IPS-NIHi7 (cell line): Measurements from ENCODE around the gene ATP11A.
"Not testable (repeated sequence)": the region's sequence is repeated elsewhere in the genome, so short reads cannot be mapped to it uniquely, and the experiment has no call there.

Experiments
- DNase-seq: peaks from one replicate; pipeline ENCODE4 v3.0.0; 2012; ENCODE audit warnings: mixed read lengths; ENCODE audit errors: extremely low spot score

Gene ATP11A

GRCh38 chr13:112877976-112878955 lies 188.4 kb downstream of the ATP11A start:
- no peak for DNase-seq

- DNase-seq, result no peak
These were observed 189.5 kb downstream of the ATP11A start for GRCh38 chr13:112879283-112879833.

- no peak for DNase-seq
These were observed 190.4 kb downstream of the ATP11A start for GRCh38 chr13:112880221-112880641.

DNA sequence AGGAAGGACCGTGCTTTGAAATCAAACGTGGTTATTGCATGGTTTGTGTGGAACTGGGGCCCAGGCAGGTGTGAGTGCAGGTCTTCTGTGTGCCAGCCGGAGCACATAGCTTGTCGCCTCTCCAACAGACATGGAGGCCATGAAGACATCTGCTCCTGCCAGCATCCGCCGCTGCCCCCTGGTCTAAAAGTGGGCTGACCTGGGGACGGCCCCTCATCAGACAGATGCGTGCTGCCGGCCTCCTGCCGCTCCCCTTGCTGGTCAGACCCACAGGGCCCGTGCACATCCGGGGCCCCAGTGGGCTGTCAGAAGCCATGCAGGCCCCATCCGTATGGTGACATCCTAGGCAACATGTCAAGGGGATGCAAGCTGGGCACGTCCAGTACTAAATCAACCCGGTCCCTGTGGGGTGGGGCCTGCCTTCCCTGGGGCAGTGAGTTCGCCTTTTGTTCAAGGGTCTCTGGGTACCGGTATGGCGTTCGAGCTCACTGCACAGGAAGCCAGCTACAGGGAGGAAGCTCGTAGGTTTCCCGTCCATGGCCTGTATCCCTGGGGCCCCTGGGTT lies 191.2 kb downstream of the ATP11A start:
- DNase-seq, result no peak

DNA sequence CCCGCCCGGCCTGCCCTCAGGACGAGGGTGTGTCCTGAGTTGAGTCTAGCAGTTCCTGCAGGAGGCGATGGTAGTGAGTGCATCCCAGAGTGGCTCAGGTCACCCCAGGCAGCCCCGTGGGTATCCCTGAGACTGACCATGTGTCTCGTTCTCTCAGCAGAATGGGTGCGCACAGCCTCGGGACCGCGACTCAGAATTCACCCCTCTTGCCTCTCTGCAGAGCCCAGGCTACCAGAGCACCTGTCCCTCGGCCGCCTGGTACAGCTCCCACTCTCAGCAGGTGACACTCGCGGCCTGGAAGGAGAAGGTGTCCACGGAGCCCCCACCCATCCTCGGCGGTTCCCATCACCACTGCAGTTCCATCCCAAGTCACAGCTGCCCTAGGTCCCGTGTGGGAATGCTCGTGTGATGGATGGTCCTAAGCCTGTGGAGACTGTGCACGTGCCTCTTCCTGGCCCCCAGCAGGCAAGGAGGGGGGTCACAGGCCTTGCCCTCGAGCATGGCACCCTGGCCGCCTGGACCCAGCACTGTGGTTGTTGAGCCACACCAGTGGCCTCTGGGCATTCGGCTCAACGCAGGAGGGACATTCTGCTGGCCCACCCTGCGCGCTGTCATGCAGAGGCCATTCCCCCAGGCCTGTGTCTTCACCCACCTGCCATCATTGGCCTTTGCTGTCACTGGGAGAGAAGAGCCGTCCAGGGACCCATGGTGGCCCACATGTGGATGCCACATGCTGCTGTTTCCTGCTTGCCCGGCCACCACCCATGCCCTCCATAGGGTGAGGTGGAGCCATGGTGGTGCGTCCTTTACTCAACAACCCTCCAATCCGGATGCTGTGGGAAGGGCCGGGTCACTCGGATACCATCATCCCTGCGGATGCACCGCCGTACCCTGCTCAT lies 192.1 kb downstream of the ATP11A start:
- no peak for DNase-seq

DNA sequence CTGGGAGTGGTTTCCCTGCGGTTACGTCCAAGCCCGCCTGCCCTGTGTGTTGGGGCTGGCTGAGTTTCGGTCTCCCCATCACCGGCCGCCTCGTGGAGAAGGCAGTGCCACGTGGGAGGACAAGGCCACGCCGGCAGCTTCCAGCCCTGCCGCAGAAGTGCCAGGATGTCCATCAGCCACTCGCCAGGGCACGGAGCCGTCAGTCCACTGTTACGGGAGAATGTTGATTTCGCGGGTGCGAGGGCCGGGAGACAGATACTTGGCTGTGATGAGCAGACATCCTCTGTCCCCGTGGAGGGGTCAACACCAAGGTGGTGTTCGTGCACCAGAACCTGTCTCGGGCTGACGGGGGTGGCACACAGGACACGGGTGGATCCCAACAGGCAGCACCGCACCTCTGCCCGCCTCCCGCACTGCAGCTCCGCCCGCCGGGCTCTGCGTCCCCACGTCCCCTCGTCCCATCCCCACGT lies 192.8 kb downstream of the ATP11A start:
- DNase-seq, result no peak

DNA sequence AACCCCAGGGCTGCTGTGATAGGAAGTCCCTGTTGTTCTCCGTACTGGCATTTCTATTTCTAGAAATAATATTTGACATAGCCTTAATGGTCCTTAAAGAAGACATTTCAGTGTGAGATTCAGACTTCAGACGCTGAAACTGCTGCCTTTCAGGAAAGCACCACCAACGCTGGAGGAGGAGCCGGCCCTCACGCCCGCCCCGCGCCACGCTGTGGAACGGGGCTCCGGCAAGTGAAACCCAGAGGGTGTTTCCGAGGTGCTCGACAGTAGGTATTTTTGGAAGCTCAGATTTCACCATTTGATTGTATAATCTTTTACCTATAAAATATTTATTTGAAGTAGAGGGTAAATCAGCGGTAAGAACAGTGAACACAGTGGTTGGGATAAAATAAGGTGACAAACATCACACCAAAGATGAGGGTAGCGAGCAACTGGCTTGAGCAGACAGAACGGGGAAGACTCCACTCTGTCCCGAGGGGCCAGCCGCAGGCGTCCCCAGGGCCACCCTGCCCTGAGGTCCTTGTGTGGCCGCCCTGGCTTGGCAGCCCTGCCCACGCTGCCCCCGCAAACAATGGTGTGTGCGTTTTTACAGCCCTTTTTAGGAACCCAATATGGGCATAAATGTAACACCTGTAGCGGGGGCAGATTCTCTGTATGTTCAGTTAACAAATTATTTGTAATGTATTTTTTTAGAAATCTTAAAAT lies 193.6 kb downstream of the ATP11A start:
- no peak for DNase-seq

DNA sequence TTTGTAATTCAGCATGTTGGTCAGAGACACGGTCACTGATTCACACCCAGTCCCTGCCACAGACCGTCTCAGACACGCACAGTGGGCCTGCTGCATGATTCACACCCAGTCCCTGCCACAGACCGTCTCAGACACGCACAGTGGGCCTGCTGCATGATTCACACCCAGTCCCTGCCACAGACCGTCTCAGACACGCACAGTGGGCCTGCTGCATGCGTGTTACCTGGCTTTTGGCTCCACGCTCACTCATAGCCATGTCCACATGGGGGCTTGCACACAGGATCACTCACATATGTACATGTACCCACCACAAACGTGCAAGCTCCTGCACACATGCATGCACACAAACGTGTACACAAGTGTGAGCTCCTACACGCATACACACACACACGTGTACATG lies 194.9 kb downstream of the ATP11A start:
- not testable (repeated sequence) for DNase-seq

DNA sequence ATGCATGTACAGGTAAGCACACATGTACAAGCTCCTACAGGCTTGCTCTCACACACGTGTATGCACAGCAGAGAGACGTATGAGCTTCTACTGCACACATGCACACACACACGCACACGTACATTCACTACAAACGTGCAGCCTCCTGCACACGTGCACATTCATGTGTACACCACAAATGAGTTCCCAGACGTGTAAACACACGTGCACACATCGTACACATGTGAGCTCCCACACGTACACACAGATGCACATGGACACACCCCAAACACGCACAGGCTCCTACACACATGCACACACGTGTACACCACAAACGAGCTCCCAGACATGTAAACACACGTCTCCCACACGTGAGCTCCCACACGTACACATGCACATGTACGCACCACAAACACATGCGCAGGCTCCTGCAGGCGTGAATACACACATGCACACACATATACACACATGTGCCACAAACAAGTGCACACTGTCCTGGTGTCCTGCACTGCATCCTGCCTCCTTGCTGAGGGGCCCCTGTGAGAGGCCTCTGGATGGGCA lies 195.5 kb downstream of the ATP11A start:
- no peak for DNase-seq

- peak; percentile 90 for DNase-seq
These were observed 196.0 kb downstream of the ATP11A start for GRCh38 chr13:112885782-112886268.

- no peak for DNase-seq
These were observed 197.3 kb downstream of the ATP11A start for GRCh38 chr13:112887151-112887550.

DNA sequence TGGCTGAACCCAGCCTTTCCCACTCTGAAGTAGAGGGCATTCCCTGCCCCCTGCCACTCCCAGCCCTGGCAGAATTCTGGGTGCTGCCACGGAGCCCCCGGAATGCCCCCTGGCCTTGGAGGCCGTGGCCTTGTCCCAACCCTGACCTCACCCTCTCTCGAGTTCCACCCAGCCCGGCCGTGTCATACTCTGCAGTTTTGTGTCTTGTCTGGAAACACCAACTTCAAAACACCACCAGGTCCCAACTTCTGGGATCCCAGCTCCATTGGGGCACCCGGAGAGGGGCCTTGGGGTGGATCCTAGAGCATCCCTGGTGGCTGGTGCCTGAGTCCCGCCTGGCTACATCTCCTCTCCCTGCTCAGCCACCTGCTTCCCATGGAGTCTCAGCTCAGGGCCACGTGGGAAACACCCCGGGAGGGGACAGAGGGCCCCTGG lies 197.7 kb downstream of the ATP11A start:
- DNase-seq, result no peak

DNA sequence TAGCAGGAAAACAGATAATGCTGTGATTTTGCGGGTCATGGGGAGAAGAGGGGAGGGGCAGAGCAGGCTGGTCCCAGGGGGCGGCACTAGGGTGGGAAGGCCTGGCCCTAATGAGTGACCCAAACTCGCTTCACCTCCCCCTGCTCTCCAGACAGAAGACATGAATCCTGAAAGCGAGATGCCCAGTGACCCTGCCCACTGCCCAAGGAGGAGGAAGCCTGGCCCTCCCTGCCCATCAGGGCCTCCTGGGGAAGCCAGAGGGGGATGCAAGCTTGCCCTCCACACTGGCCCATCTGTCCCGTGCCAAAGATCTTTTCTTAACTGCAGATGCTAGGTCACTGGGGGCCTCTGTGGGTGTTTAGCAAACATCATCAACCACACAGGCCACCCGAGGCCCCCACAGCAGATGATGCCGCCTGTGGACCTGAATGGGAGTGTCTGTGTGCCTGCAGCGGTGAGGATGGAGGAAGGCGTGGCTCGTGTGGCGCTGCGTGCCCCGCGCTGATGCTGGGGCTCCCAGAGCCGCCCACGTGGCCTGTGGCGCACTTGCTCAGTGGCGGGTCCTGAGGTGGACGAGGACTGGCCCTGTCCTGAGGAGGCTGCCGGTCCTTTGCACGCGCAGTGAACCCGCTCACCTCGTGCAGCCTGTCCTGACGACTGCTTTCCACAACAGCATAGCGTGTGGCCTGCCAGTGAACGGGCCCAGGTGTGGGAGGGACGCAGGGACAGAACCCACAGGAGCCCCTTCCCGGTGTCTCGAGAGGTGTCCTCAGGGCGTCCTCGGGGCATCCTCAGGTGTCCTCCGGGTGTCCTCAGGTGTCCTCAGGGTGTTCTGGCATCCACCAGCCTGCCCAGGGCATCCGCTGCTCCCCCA lies 198.6 kb downstream of the ATP11A start:
- DNase-seq, result no peak

DNA sequence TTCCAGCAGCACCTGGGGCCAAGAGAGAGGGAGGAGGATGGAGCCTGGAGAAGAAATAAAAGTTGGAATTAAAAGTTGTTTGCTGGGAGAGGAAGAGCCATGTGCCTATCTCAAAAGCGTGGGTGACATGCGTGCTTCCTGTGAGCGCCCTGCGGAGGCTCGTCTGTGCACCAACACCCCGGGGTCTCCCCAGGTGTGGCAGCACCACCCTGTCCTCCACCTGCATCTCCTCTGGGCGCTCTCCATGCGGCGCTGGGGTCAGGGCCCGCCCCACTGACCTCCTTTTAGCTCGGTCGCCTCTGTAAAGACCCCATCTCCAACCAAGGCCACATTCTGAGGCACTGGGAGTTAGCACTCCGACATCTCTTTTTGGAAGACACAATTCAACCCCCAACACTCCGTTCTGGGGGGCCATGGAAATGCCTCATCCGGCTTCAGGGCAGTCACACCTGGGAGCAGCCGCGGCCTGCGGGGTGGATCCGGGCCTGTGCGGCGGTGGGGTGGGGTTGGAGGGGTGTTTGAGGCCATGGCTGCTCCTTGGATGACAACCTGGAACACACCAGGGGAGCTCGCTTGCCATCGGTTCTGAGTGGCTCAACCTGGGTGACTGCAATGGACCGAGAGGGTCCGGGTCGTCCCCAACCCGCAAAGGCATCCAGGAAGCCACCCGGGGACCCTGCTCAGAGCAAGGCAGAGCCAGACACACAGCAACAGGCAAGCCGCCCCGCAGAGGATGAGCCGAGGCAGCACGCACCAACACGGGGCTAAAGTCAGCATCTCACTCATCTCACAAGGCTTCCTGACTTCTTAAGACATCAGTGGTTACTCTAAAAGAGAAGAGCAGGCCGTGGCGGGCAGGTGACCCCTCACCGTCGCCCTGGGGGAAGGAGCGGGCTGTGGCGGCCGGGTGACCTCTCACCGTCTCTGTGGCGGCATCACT lies 199.8 kb downstream of the ATP11A start:
- no peak for DNase-seq

DNA sequence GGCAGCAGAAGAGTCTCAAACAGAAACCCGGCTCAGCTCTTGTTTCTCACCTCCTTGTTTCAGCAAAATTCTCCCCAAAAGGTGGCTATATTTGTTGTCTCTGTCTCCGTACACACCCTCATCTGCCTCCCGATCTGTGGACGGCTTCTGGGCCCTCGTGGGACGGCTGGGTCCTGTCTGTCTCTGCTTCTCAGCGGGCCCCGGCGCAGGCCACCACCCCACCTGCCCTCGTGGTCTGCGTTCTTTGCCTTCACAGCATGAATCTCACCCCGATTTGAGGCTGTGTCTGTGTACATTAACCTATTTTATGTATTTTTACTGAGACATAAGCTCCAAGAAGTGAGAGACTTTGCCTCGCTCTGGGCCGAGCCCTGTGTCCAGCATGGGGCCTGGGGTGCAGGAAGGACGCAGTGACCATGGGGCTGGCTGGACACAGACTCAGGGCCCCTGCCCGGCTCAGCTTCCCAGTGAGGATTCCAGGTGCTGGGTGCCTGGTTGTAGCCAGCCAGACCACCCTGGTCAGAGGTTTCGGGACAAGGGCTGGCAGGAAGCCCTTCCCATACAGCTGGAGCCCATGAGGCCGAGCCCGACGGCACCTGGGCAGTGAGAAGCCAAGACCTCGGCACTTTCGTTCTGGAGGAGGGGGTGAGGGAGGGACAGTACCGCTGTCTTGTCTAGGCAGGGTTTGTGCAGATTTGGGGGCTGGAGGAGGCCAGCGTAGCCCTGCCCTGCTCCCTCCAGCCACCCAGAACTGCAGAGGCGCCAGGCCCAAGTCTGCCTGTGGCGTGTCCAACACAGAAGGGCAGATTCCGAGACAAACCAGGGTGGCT lies 200.7 kb downstream of the ATP11A start:
- DNase-seq, result no peak

- DNase-seq, result peak; percentile 39
These were observed 201.9 kb downstream of the ATP11A start for GRCh38 chr13:112891477-112892401.
